ENCODE measurements around the gene APOB.
"Not testable (repeated sequence)": the region's sequence is repeated elsewhere in the genome, so short reads cannot be mapped to it uniquely, and the experiment has no call there.

Gene APOB

DNA sequence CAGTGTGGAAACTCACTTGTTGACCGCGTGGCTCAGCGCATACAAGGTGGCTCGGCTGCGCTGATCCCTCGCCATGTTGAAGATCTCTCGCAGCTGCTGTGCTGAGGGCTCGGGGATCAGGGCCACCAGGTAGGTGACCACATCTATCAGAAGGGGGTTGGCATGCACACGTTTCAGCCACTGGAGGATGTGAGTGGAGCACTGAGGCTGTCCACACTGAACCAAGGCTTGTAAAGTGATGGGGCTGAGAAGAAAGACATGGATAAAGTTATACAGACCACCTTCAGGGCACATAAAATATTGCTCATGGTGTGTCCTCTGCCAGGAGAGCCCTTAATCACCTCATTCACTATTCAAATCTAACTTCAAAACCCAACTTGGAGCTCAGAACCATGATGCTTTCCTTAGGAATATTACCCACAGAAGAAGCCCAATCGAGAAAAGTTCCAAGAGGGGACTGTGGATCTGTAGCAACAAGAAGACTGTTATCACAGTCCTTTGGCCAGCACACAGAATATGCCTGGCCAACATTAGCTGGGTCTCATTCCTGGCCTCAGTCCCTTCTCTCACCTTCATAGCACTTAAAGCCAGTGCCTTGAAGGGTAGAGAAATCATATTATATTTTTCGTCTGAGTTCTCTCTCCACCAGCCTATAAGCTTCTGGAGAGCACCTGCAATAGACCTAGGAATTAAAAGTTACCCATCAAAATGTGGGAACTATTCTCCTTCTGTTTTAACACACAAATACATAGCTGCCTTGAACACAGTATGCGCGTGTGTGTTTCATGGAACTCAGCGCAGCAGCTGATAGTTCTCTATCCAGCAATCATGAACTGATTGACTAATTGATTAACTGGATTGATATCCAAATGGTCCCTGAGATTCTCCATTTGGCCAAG, 11.3 kb downstream of the APOB start:
- DNase-seq (ENCODE audit: low read depth in 2 of 2), result no peak

DNA sequence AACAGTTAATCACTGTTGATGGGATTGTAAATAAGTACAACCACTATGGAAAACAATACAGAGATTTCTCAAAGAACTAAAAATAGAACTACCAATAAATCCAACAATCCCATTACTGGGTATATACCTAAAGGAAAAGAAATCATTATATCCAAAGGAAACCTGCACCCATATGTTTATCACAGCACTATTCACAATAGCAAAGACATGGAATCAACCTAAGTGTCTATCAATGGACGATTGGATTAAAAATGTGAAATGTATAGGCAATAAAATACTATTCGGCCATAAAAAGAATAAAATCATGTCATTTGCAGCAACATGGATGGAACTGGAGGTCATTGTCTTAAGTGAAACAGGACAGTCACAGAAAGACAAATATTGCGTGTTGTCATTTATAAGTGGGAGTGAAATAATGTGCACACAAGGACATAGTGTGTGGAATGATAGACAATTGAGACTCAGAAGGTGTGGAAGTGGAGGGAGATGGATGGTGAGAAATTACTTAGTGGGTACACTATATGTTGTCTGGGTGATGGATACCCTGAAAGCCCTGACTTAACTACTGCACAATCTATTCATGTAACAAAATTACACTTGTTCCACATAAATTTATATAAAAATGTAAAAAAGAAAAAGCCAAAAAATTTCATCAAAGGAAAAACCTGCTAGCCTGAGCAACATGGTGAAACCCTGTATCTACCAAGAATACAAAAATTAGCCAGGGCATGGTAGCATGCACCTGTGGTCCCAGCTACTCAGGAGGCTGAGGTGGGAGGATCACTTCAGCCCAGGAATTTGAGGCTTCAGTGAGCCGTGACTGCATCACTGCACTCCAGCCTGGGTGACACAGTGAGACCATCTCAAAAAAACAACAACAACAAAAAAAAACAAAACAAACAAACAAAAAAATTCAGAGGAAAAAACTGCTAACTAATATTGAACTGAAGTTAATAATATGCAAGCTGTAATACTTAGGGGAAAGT, 12.6 kb downstream of the APOB start:
- DNase-seq (ENCODE audit: low read depth in 2 of 2), result no peak

DNA sequence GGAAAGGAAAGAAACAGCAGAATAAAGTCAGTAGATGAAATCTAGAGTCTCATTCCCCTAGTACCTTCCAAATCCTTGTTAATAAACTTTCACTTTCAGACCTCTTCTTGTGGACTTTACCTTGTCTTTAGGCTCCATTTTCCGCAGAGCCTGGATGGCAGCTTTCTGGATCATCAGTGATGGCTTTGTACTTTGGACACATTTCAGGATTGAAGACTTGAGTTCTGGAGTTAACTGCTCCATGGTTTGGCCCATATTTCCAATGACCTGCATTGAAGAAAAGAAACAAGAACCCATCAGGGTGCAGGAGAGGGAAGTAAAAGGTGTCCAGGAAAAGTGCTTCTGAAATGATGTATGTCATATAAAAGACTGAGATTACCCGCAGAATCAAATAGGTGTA, 14.4 kb downstream of the APOB start:
- no peak for DNase-seq (ENCODE audit: low read depth in 2 of 2)

DNA sequence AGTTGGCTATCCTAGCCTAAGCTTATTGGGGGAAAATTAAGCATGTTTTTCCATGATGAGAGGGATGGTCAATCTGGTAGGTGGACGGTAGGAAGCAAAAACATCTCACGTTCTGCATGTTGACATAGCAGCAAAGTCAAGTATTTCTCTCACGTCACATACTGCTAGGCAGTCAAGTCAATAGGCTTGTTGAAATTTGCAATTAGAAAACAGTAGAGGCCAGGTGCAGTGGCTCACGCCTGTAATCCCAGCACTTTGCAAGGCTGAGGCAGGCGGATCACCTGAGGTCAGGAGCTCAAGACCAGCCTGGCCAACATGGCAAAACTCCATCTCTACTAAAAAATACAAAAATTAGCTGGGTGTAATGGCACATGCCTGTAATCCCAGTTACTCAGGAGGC, 14.9 kb downstream of the APOB start:
- DNase-seq (ENCODE audit: low read depth in 2 of 2), result not testable (repeated sequence)

DNA sequence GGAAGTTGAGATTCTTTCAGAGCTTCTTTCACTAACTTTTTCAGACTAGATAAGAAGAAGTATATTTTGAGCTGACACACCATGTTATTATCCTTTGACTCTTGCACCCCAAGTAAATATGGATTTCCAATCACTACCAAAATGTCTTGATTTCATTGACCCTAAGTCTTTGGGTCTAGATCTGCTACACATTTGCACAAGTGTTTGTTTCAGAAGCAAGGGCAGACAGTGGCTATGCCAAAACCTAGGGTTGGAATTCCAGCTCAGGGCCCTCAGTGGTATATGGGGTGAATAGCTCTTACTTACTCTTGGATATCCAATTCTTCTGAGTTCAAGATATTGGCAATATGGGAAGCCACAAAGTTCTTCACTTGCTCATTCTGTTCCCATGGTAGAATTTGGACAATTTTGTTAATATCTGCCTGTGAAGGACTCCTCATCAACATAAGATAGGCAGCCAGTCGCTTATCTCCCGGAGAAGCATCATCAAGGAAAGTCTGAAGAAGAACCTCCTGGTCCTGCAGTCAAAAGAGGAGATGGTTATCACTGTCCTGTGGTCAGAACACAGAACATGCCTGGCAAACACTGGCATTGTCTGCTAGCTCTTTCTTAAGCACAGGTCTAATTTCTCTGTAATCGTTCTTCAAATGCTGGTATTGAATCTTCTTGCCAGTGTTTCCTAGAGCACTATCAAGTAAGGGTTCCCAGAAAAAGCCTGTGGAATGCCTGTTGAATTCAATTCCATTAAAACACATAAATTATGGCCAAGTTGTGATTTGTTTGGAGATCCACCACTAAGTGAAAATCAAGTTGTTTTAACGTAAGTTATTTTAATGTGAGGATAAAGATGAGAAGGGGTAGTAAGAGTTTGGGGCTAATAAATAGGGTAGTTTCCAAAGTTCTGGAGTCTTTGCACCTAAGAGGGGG, 15.6 kb downstream of the APOB start:
- DNase-seq (ENCODE audit: low read depth in 2 of 2), result no peak

DNA sequence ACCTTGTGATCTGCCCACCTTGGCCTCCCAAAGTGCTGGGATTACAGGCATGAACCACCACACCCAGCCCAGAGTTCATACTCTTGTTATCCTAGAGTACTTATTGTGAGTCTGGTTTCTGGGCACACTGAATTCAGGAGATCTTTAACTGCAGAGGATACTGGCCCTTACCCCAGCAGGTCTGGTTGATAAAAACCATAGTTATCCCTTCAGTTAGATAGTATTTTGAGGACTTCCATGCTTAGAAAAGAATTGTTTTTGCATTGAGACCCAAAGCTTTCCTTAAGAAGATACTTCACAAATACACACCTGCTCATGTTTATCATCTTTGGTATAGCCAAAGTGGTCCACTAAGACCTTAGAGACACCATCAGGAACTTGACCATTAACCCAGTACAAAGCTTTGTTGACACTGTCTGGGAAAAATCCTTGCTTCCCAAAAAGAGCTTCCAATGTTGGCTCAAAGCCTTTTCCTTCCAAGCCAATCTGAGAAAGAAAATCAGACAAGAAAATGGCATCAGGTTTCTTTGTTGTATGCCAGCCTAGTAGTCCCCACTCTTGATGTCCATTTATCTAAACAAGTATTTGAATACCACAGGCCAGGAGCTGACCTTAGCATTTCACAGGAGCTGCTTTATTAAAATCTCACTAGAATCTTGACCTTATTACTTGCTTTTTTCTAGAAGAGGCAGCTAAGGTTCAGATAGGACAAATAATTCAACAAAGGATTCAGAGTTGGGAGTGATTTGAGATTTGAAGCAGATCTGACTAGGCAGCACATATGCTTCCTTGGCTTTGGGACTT, 17.2 kb downstream of the APOB start:
- no peak for DNase-seq (ENCODE audit: low read depth in 2 of 2)

DNA sequence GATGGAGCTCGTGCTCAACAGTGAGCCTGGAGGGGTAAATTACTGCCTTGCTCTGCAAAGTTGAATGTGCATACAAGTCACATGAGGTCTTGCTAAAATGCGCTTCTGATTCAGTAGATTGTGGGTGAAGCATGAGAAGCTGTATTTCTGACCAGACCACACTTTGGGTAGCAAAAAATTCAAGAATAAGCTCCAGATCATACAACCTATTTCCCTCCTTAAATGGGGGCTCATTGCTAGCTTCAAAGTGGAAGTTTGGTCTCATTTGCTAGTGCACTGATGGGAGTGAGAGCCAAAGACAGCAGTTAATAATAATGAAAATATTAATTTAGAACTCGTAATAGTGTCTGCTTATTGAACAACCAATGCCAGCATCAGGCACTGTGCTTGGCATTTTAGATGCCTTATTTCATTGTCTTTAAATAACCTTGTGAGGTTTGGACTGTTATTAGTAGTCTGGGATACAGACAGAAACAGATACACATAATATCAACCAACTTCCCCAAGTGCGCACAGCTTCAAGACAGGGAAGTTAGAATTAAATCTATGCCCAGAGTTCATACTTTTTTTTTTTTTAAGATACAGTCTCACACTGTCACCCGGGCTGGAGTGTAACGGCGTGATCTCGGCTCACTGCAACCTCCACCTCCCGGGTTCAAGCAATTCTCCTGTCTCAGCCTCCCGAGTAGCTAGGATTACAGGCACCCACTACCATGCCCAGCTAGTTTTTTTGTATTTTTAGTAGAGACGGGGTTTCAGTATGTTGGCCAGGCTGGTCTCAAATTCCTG, 18.0 kb downstream of the APOB start:
- DNase-seq (ENCODE audit: low read depth in 2 of 2), result no peak

DNA sequence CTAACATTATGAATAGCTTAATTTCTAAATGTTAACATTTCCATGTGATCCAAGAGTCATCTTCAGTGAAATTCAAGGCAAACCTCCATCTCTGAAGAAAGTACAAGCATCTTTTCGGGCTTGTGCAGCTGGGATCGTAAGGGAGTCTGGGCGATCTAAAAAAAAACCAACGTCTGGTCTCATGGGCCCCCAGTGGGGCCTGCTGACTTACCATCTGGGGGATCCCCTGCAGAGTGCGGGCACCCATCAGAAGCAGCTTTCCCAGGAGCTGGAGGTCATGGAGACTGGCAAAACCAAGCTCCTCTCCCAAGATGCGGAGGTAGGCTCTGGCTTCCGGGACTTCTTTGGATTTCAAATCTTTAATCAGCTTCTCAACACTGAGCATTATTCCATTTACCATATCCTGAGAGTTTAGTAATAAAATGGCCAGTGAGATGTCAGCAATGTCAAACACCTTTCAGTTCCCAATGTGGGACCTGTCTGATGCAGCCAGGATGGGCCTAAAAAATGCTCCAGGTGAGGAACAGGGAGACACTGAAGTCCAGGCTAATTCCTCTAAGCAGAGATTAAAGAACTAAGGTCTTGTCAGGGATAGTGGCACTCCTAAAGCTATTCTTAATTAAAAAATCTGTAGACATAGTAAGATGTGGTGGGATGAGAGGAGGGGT, 19.0 kb downstream of the APOB start:
- DNase-seq (ENCODE audit: low read depth in 2 of 2), result no peak

DNA sequence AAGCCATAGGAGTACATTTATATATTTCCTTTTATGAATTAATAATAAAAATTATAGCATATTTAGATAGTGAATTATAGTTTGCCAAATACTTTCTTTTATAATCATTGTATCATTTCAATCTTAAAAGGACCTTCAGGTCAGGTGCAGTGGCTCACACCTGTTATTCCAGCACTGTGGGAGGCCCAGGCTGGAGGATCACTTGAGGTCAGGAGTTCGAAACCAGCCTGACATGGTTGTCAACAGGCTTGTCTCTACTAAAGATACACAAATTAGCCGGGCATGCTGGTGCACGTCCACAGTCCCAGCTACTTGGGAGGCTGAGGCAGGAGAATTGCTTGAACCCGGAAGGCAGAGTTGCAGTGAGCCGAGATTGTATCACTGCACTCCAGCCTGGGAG, 19.7 kb downstream of the APOB start:
- DNase-seq (ENCODE audit: low read depth in 2 of 2), result no peak

DNA sequence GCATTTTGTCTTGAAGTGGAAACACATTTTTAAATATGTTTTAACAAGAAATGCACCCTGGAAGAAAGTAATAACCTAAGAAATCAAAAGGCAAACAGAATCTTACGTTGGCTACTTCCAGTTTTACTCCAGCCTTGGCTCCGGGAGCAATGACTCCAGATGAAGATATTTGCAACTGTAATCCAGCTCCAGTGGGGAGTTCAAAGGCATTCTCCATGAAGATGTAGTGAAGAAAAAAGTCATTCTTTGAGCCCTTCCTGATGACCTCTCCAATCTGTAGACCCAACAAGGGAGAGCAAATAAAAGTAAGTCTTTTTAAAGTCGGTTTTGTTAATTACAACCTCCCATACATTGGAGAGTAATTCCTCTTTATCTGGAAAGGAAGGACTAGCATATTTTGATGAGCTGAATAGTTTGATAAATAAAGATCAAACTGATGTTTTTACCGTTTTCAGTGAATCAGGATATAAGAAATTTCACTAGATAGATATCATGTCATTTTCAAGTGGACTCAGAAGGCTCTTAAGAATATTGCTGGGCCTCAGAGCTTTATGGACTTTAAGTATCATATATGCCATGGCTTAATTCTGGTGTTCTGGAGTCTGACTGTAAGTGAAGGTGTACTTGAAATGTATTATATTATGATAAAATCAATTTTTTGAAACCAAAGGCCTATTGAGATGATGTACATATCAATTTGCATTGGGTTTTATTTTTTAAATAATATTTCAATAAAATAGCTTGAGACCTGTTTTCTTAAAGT, 20.3 kb downstream of the APOB start:
- DNase-seq (ENCODE audit: low read depth in 2 of 2), result no peak

DNA sequence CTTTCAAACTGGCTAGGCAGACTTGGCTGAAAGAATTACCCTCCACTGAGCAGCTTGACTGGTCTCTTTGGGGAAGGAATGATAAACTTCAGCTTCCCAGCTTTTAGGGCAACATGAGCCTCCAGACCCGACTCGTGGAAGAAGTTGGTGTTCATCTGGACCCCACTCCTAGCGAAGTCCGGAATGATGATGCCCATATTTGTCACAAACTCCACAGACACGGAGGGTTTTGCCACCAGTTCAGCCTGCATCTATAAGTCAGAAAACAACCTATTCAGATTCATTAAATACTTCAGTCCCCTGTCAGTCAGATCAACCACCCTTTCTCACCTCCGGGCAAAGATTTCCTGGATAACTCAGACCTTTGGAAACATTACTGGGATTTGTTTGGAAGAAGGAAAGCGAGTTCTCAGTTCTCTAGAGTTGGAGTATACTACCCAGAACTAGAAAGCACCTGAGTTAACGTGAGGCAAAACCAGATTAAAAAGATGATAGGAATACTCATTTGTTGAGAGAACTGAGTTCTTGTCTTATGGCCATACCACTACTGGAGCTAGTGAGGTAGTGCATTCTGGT, 21.0 kb downstream of the APOB start:
- no peak for DNase-seq (ENCODE audit: low read depth in 2 of 2)

DNA sequence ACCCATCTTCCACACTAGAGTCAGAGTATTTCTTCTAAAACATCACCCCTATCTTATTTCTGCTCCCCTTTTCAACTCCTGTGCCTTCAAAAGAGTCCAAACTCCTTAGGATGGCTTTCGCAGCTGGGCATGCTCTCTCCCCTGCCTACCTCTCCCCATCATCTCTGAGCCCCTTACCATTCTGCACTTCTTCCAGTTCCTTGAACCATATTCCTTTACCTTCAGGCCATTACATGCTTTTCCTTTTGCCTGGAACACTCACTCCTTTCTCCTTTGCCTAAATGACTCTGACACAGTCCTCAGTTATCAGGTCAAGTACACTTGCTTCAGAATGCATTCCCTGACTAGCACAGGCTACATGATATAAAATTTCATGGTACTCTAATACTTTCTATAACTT, 22.4 kb downstream of the APOB start:
- DNase-seq (ENCODE audit: low read depth in 2 of 2), result no peak

DNA sequence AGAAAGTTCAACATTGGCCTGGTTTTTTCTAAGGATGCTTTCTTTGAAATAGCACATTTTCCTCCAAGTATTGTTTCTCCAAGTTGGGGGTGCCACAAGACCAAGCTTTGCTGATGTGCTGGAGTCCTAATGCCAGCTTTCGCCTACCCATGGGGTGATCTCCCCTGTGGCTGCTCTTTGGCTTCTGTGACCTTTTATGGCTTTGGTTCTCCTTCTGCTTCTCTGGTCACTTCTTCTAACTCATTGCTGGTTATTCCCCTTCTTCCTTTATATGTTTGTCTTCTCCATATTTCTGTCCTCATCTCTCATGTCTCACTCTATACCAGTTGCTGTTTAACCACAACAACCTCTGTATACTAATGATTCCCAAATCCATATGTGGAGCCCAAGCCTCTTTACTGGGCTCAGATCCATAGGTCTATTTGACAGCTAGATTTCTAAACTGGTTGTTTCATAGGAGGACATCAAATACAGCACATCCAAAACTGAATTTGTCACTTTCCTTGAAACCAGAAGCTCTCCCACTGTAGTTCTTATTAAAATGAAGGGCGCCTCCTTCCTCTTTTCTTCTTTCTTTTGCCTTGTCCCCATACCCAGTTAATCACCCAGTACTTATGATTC, 23.1 kb downstream of the APOB start:
- no peak for DNase-seq (ENCODE audit: low read depth in 2 of 2)

DNA sequence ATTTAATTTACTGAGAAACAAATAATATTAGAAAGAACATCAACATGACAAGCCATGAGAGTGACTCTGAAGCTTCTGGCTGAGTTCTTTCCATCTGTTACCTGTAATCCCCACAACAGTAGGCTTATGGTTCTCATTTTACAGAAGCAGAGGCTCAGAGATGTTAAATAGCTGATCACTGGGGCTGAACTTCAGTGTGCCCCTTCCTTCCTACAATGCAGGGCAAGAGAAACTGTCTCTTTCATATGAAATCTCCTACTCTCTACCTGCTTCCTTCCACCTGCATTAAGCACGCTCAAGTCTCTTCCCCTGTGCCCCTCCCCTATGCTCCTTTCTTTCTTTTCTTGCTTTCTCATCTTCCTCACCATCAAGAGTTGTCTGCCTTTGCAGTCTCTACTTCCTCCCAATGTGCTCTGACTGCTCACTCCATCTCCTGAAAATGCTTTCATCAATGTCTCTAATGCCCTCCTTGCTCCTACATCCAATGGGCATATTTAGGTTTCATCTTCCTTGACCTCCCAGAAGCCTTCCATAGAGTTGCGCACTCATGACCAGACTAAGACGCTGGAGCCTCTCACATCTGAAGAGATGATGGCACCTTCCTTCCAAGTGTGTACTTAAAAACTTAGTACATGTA, 23.7 kb downstream of the APOB start:
- DNase-seq (ENCODE audit: low read depth in 2 of 2), result no peak

DNA sequence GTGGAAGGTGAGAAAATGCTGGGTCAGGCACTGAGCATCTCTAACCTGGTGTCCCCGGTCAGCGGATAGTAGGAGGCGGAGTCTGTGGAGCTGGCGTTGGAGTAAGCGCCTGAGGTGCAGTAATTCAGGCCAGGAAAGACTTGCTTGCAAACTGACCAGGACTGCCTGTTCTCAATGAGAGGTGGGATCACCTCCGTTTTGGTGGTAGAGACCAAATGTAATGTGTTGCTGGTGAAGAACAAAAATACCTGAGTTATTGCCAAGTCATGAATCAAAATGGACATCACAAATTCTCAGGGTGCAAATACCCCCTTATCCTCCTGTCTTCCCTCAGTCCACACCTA, 24.2 kb downstream of the APOB start:
- no peak for DNase-seq (ENCODE audit: low read depth in 2 of 2)

DNA sequence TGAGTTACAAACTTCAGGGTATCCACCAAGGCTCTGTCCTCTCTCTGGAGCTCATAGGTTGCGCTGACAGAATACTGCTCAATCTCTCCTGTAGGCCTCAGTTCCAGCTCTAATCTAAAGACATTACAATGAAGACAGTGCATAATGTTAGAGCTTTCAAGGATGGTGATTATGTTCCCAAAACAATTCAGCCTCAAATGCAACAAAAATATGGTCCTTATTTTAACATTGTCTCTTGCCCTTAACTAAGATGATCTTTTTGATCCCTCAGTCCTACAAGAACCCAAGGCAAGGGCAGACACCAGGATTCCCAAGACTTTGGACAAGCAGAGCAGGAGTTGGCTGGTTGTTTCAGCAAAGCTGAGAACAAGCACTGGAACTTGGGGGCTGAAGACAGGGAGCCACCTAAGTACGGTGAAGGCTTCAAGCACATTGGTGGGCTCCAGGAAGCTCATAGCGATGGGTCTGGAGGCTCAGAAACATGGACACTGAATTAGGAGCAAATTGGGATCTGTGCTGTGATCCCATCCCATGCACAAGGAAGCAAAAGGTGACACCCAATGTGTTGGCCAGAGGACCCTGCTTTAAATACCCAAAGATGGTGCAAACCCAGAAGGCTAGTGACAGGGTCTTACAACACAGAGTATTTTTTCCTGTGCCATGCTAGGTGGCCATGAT, 24.7 kb downstream of the APOB start:
- DNase-seq (ENCODE audit: low read depth in 2 of 2), result no peak

DNA sequence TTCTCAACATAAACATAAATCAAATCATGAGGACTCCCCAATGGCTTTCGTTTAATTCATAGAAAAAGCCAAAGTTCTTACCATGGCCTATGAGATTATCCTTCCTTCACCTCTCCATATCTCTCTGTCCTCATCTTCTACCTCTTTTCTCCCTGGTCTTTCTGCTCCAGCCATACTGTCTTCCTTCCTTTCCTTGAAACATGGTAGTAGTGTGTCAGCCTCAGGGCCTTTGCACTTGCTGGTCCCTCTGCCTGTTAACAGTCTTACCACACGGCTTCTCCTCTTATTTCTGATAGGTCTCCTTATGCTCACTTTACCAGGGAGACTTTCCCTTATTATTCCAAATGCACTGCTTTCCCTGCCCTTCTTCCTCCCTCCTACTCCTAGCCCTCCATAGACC, 25.6 kb downstream of the APOB start:
- no peak for DNase-seq (ENCODE audit: low read depth in 2 of 2)

All from stimulated activated CD4-positive, alpha-beta T cell treated with anti-CD3 and anti-CD28 coated beads, Interleukin-1b, Interleukin-23, amount 100 ng/mL, for 4 hours (primary cell).